Trophoblast cell (in vitro differentiated cells and primary cell): ENCODE measurements around the gene PTH1R. TPM values are rescaled to one million over a fixed set of nuclear protein-coding genes. Genes with fewer than 3 reads are reported as not detected.
A peak's percentile ranks its signal among the peaks of the same experiment; 100 is the strongest.

Source experiments
- DNase-seq, 2 donors: peaks; one replicate each; pipeline ENCODE4 v3.0.0-alpha.2; 2016
- H2AFZ ChIP-seq: 2 replicates; pipeline ENCODE4 v1.6.1; 2013; ENCODE audit warnings: low read length, moderate library complexity, mild to moderate bottlenecking; ENCODE audit not compliant: insufficient read depth, poor library complexity
- H2AK5ac ChIP-seq: 2 replicates; pipeline ENCODE4 v1.6.1; 2013; ENCODE audit warnings: mild to moderate bottlenecking, low read length
- H2BK120ac ChIP-seq: 2 replicates; pipeline ENCODE4 v1.6.1; 2013; ENCODE audit warnings: low read length, mild to moderate bottlenecking, moderate library complexity; ENCODE audit not compliant: insufficient read depth, poor library complexity
- H2BK12ac ChIP-seq: 2 replicates; pipeline ENCODE4 v1.6.1; 2013; ENCODE audit warnings: mild to moderate bottlenecking, low read length, moderate library complexity
- H2BK5ac ChIP-seq: 2 replicates; pipeline ENCODE4 v1.6.1; 2013; ENCODE audit warnings: low read length, low read depth, moderate library complexity, mild to moderate bottlenecking; ENCODE audit not compliant: poor library complexity
- H3K14ac ChIP-seq: 2 replicates; pipeline ENCODE4 v1.6.1; 2013; ENCODE audit warnings: mild to moderate bottlenecking, low read length
- H3K18ac ChIP-seq: 2 replicates; pipeline ENCODE4 v1.6.1; 2013; ENCODE audit warnings: mild to moderate bottlenecking, low read length
- H3K23ac ChIP-seq: 2 replicates; pipeline ENCODE4 v1.6.1; 2013; ENCODE audit warnings: low read length
- H3K27ac ChIP-seq: 2 replicates; pipeline ENCODE4 v1.5.1; 2013; ENCODE audit warnings: low read depth, mild to moderate bottlenecking, inconsistent platforms, low read length, moderate library complexity
- H3K27me3 ChIP-seq: 2 replicates; pipeline ENCODE4 v1.6.1; 2013; ENCODE audit warnings: inconsistent platforms, mild to moderate bottlenecking, low read length, moderate library complexity; ENCODE audit not compliant: insufficient read depth
- H3K36me3 ChIP-seq, 2 experiments: 1 replicate in 1 of 2; 2 replicates in 1 of 2; pipeline ENCODE4 v1.6.1; 2013; ENCODE audit warnings: low read length in 2 of 2, mild to moderate bottlenecking in 2 of 2, moderate library complexity in 1 of 2; ENCODE audit not compliant: insufficient read depth in 2 of 2, control insufficient read depth in 1 of 2
- H3K4ac ChIP-seq: 2 replicates; pipeline ENCODE4 v1.6.1; 2013; ENCODE audit warnings: low read depth, mild to moderate bottlenecking, low read length, moderate library complexity
- H3K4me1 ChIP-seq, 2 experiments: 1 replicate in 1 of 2; 2 replicates in 1 of 2; pipeline ENCODE4 v1.6.1; 2013; ENCODE audit warnings: low read length in 2 of 2, mild to moderate bottlenecking in 2 of 2, moderate library complexity in 1 of 2; ENCODE audit not compliant: insufficient read depth in 2 of 2, control insufficient read depth in 1 of 2
- H3K4me2 ChIP-seq: 2 replicates; pipeline ENCODE4 v1.6.1; 2013; ENCODE audit warnings: inconsistent platforms, mild to moderate bottlenecking, low read length, moderate library complexity
- H3K4me3 ChIP-seq: 2 replicates; pipeline ENCODE4 v1.5.1; 2013; ENCODE audit warnings: mild to moderate bottlenecking, low read depth, low read length, inconsistent platforms
- H3K79me1 ChIP-seq: one replicate; pipeline ENCODE4 v1.6.1; 2013; ENCODE audit warnings: low read length
- H3K79me2 ChIP-seq: 2 replicates; pipeline ENCODE4 v1.6.1; 2013; ENCODE audit warnings: low read length, mild to moderate bottlenecking; ENCODE audit not compliant: control insufficient read depth, insufficient read depth, poor library complexity
- H3K9ac ChIP-seq: 2 replicates; pipeline ENCODE4 v1.6.1; 2013; ENCODE audit warnings: mild to moderate bottlenecking, low read length
- H3K9me3 ChIP-seq: 2 replicates; pipeline ENCODE4 v1.6.1; 2013; ENCODE audit warnings: low read depth, mild to moderate bottlenecking, control low read depth, inconsistent platforms, low read length; ENCODE audit not compliant: insufficient read depth
- H4K12ac ChIP-seq: 2 replicates; pipeline ENCODE4 v1.6.1; 2013; ENCODE audit warnings: low read depth, mild to moderate bottlenecking, low read length, moderate library complexity
- H4K8ac ChIP-seq: 2 replicates; pipeline ENCODE4 v1.6.1; 2013; ENCODE audit warnings: low read depth, mild to moderate bottlenecking, low read length, moderate library complexity
- H4K91ac ChIP-seq: one replicate; pipeline ENCODE4 v1.6.1; 2013; ENCODE audit warnings: low read depth, mild to moderate bottlenecking, low read length, moderate library complexity
- WGBS: extraction: QIAGEN DNeasy Blood & Tissue Kit; methylation state at CpG from one replicate; pipeline ENCODE4 v1.1.7; 2013; ENCODE audit warnings: missing lambda C conversion rate; ENCODE audit not compliant: insufficient read length, insufficient coverage; ENCODE audit errors: extremely low coverage; 5-methylcytosine and 5-hydroxymethylcytosine counted together
- polyA plus RNA-seq: library from polyadenylated mRNA; stranded (reverse); fragments of 200-250 nt; gene quantifications from 2 replicates; pipeline ENCODE4 v1.2.3, GENCODE V29; 2013

PTH1R gene
- polyA plus RNA-seq, result 9.5 and 11.3 TPM in 2 replicates

DNA sequence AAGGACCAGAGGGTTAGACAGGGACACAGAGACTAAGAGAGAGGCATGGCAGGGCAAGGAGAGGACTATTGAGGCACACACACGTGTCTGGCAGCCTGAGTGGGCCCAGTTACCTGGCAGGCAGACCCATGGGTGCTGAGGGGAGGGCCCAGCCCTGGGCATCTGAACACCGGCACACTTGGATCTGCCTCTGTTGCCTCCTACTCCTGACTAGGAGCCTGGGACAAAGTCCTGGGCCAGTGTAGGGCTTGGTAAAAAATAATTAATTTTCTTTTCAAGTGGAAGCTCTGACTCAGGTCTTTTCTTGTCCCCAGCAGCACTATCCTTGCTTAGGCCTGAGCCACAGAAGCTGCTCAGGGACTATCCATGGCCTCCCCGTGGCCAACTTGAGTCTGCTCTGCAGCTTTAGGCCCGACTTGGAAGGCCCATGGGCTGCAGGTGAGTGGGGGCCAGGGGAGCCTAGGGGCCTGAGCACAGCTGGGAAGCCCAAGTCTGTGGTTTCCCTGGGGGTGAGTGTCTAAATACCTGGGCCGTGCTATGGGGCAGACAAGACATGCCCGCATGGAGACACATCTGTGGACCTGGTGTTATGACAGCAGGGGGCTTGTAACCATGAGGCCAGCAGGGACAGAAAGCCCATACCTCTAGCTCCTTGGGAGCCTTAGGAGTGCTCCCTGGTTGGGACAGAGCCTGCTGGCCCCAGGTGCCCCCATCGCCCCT is at the start of gene PTH1R:
Gene PTH1R, plus strand, starts transcription at position 316 of the 720 bp plus-strand sequence. CDS start 5,839 bp downstream, outside the sequence.
- Histone ChIP-seq H3K4ac (no peak within 1 kb of the TSS), H3K79me1 (peaks cover 6% of the 10 kb centered on the region), H3K4me3 (no peak within 1 kb of the TSS), H2BK12ac (peak within 1 kb of the TSS; percentile 16), H3K14ac (peak within 1 kb of the TSS; percentile 40), H3K27ac (peak within 1 kb of the TSS; percentile 41), H3K18ac (peak within 1 kb of the TSS; percentile 30), H2BK120ac (peak within 1 kb of the TSS; percentile 6), H3K4me1 (peaks cover 42 to 51% of the 10 kb centered on the region in 2 experiments), H3K79me2 (no peaks in the 10 kb centered on the region), H3K23ac (no peak within 1 kb of the TSS), H3K36me3 (no peaks in the 10 kb centered on the region), H2BK5ac (no peak within 1 kb of the TSS), H3K9me3 (peaks cover 2% of the 10 kb centered on the region), H2AK5ac (peak within 1 kb of the TSS; percentile 57), H3K9ac (no peak within 1 kb of the TSS), H4K91ac (peak within 1 kb of the TSS; percentile 52), H4K12ac (no peak within 1 kb of the TSS), H3K27me3 (peaks cover 8% of the 10 kb centered on the region), H2AFZ (no peak within 1 kb of the TSS), H4K8ac (peak within 1 kb of the TSS; percentile 0), H3K4me2 (peak within 1 kb of the TSS; percentile 9)
- DNase-seq, result peak; percentile 84 to 87
- no CpG with 5 or more reads among the region's 7 CpGs for WGBS

DNA sequence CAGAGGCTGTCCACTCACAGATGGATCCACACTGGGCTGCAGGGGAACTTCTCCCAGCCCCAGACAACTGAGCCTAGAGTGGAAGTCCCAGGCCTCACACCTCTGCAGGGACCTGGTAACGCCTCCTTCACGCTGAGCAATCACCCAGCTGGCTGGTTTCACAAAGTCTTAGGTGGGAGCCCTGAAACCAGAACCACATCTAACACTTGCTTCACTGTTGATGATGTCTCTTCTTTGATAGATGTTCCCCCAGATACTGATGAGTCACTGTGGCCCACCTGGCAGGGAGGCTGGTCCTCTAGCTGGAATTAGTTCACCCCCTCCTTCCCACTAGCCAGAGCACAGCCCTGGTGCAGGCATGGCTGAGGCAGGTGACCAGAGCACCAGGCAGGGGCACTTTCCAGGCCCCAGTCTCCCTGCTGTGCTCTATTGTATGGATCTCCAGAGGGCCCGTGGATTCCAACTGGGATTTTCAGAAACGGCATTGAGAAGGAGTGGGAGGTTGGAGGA is 47.8 kb upstream of the PTH1R start:
- Histone ChIP-seq H2BK5ac (no peak overlapping the region), H3K18ac (no peak overlapping the region), H4K91ac (no peak overlapping the region), H2AK5ac (no peak overlapping the region), H3K4me3 (no peak overlapping the region), H3K27ac (no peak overlapping the region), H2BK12ac (no peak overlapping the region), H3K4ac (no peak overlapping the region), H3K79me2 (no peaks in the 10 kb centered on the region), H3K9me3 (no peaks in the 10 kb centered on the region), H2AFZ (no peak overlapping the region), H3K79me1 (no peaks in the 10 kb centered on the region), H3K14ac (no peak overlapping the region), H3K4me1 (no peaks in the 10 kb centered on the region), H3K9ac (no peak overlapping the region), H4K8ac (no peak overlapping the region), H3K27me3 (no peaks in the 10 kb centered on the region), H3K36me3 (no peaks in the 10 kb centered on the region), H3K23ac (no peak overlapping the region), H3K4me2 (no peak overlapping the region), H4K12ac (no peak overlapping the region), H2BK120ac (no peak overlapping the region)
- DNase-seq, result no peak
- WGBS, result no CpG with 5 or more reads among the region's 4 CpGs

- peaks cover 0 to 6% of the 10 kb centered on the region in 2 experiments for H3K4me1 ChIP-seq
- H2AFZ ChIP-seq, result no peak overlapping the region
- no peak overlapping the region for H3K9ac ChIP-seq
- no peak overlapping the region for H4K8ac ChIP-seq
- WGBS, result no CpG with 5 or more reads among the region's 2 CpGs
- H3K14ac ChIP-seq, result no peak overlapping the region
- no peak overlapping the region for H3K18ac ChIP-seq
- H2BK12ac ChIP-seq, result no peak overlapping the region
- no peak overlapping the region for H4K91ac ChIP-seq
- H3K27ac ChIP-seq, result no peak overlapping the region
- no peak overlapping the region for H3K4me3 ChIP-seq
- no peak overlapping the region for H3K23ac ChIP-seq
- no peak overlapping the region for H2BK120ac ChIP-seq
- no peak overlapping the region for H2AK5ac ChIP-seq
- H3K79me1 ChIP-seq, result no peaks in the 10 kb centered on the region
- no peak for DNase-seq
- no peak overlapping the region for H4K12ac ChIP-seq
- no peaks in the 10 kb centered on the region for H3K27me3 ChIP-seq
- H3K9me3 ChIP-seq, result no peaks in the 10 kb centered on the region
- H3K36me3 ChIP-seq, result no peaks in the 10 kb centered on the region
- no peaks in the 10 kb centered on the region for H3K79me2 ChIP-seq
- H3K4me2 ChIP-seq, result no peak overlapping the region
- no peak overlapping the region for H3K4ac ChIP-seq
- H2BK5ac ChIP-seq, result no peak overlapping the region
These were observed 46.7 kb upstream of the PTH1R start for GRCh38 chr3:46830801-46831200.

DNA sequence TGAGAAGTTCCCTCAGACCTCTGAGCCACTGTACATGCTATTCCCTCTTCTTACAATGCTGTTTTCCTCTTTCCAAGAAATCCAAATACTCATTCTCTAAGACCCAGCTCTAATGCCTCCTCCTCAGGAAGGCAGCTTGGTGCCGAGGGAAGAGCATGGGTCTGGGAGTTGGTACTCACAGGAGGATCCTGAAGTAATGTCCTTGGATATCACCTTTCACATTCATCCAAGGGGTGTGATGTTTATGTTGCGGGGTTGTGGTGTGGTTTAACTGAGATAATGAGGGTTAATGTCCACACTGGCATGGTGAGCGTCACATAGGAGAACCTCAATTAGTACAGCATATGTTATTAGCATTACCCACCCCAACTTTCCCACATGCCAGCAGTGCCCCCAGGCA is 46.2 kb upstream of the PTH1R start:
- H3K14ac ChIP-seq, result no peak overlapping the region
- H3K9ac ChIP-seq, result no peak overlapping the region
- H3K27ac ChIP-seq, result no peak overlapping the region
- WGBS, result no CpG with 5 or more reads among the region's 3 CpGs
- H3K36me3 ChIP-seq, result no peaks in the 10 kb centered on the region
- H4K91ac ChIP-seq, result no peak overlapping the region
- H3K9me3 ChIP-seq, result no peaks in the 10 kb centered on the region
- H2BK120ac ChIP-seq, result no peak overlapping the region
- no peaks in the 10 kb centered on the region for H3K27me3 ChIP-seq
- H3K79me1 ChIP-seq, result no peaks in the 10 kb centered on the region
- no peak overlapping the region for H3K4me2 ChIP-seq
- no peaks in the 10 kb centered on the region for H3K79me2 ChIP-seq
- H2BK5ac ChIP-seq, result no peak overlapping the region
- H2AK5ac ChIP-seq, result no peak overlapping the region
- H3K4me3 ChIP-seq, result no peak overlapping the region
- no peak overlapping the region for H4K8ac ChIP-seq
- DNase-seq, result no peak
- no peak overlapping the region for H2AFZ ChIP-seq
- no peak overlapping the region for H4K12ac ChIP-seq
- H2BK12ac ChIP-seq, result no peak overlapping the region
- peaks cover 0 to 6% of the 10 kb centered on the region in 2 experiments for H3K4me1 ChIP-seq
- no peak overlapping the region for H3K23ac ChIP-seq
- H3K4ac ChIP-seq, result no peak overlapping the region
- H3K18ac ChIP-seq, result no peak overlapping the region
